ENCODE results near the gene EQTN. TPM values are rescaled to one million over a fixed set of nuclear protein-coding genes. Genes with fewer than 3 reads are reported as not detected.

The EQTN gene
- total and polyA plus RNA-seq, 9 donors: 0.23 to 2.3 (median 0.99) TPM; not detected in 1

- peaks cover 37% of the 10 kb centered on the region for H3K4me1 ChIP-seq (ENCODE audit: insufficient read depth)
- 12 to 24% (median 15%) methylated on average over 5 of the region's 5 CpGs for WGBS, 3 donors
- TF ChIP-seq EP300 (IDR thresholded peaks at IDR 0.05) (no peak), POLR2A (IDR thresholded peaks at IDR 0.05) (no peak)
- TF ChIP-seq, protein P1, sequence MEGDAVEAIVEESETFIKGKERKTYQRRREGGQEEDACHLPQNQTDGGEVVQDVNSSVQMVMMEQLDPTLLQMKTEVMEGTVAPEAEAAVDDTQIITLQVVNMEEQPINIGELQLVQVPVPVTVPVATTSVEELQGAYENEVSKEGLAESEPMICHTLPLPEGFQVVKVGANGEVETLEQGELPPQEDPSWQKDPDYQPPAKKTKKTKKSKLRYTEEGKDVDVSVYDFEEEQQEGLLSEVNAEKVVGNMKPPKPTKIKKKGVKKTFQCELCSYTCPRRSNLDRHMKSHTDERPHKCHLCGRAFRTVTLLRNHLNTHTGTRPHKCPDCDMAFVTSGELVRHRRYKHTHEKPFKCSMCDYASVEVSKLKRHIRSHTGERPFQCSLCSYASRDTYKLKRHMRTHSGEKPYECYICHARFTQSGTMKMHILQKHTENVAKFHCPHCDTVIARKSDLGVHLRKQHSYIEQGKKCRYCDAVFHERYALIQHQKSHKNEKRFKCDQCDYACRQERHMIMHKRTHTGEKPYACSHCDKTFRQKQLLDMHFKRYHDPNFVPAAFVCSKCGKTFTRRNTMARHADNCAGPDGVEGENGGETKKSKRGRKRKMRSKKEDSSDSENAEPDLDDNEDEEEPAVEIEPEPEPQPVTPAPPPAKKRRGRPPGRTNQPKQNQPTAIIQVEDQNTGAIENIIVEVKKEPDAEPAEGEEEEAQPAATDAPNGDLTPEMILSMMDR (IDR thresholded peaks at IDR 0.05): no peak
Measured at GRCh38 chr9:27340285-27340674, 43.3 kb upstream of the EQTN start.

GRCh38 chr9:27339661-27340284, 42.8 kb upstream of the EQTN start:
- DNase-seq: no peak
- Histone ChIP-seq H3K4me1 (ENCODE audit: insufficient read depth) (peaks cover 37% of the 10 kb centered on the region), H3K27me3 (no peaks in the 10 kb centered on the region), H3K4me3 (no peak overlapping the region), H3K9me3 (no peaks in the 10 kb centered on the region), H3K27ac (peak overlapping the region; percentile 57 to 72), H3K36me3 (no peaks in the 10 kb centered on the region)
- TF ChIP-seq POLR2A (IDR thresholded peaks at IDR 0.05) (no peak), EP300 (IDR thresholded peaks at IDR 0.05) (no peak)
- TF ChIP-seq, protein P1 (IDR thresholded peaks at IDR 0.05): no peak
- 4 to 13% (median 5%) methylated on average over 11 of the region's 11 CpGs for WGBS, 3 donors
- intact Hi-C loops (cut with DNase I): loop anchor here (2.0 to 5.0 kb wide), 4 partner anchors 97 to 198 kb away; partner anchors contain the start of gene MOB3B (in 3 of the 4)

More at GRCh38 chr9:27340285-27340674, 43.3 kb upstream of the EQTN start:
- H3K27me3 ChIP-seq: no peaks in the 10 kb centered on the region
- no peaks in the 10 kb centered on the region for H3K9me3 ChIP-seq
- H3K36me3 ChIP-seq: no peaks in the 10 kb centered on the region
- intact Hi-C loops (cut with DNase I): no loop called here
- peak overlapping the region; percentile 57 to 72 for H3K27ac ChIP-seq
- no peak overlapping the region for H3K4me3 ChIP-seq
- DNase-seq: no peak

DNA sequence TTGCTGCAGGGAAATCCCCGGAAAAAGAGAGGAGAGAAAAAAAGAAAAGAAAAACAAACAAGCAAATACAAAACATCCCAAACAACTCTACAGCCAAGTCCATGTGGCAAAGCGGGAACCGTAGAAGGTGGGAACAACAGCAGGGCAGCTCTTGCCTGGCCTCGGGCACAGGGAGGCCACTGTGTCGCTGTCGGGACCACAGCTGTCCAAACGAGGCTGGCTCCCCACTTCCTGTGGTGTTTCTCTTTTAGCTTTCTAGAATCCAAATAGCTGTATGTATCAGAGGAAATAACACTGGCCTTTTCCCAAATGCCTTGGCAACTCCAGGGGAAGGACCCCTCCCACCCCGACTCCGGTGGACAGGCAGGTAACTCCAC, 41.6 kb upstream of the EQTN start:
- no peaks in the 10 kb centered on the region for H3K9me3 ChIP-seq
- H3K36me3 ChIP-seq: no peaks in the 10 kb centered on the region
- H3K4me1 ChIP-seq (ENCODE audit: insufficient read depth): peaks cover 37% of the 10 kb centered on the region
- H3K4me3 ChIP-seq: no peak overlapping the region
- peak overlapping the region; percentile 57 to 72 for H3K27ac ChIP-seq
- DNase-seq: no peak
- intact Hi-C loops (cut with DNase I): loop anchor here (2.0 to 5.0 kb wide), 4 partner anchors 98 to 199 kb away; partner anchors contain the start of gene MOB3B (in 3 of the 4)
- H3K27me3 ChIP-seq: no peaks in the 10 kb centered on the region
- WGBS, 3 donors: 5 to 26% (median 6%) methylated on average over 9 of the region's 9 CpGs
- TF ChIP-seq, protein P1 (IDR thresholded peaks at IDR 0.05): no peak

GRCh38 chr9:27337833-27338526, 41.0 kb upstream of the EQTN start:
- Histone ChIP-seq H3K27ac (peak overlapping the region; percentile 57 to 72), H3K27me3 (no peaks in the 10 kb centered on the region), H3K4me3 (no peak overlapping the region), H3K36me3 (no peaks in the 10 kb centered on the region), H3K9me3 (no peaks in the 10 kb centered on the region), H3K4me1 (ENCODE audit: insufficient read depth) (peaks cover 37% of the 10 kb centered on the region)
- intact Hi-C loops (cut with DNase I): loop anchor here (2.0 to 5.0 kb wide), 4 partner anchors 99 to 199 kb away; partner anchors contain the start of gene MOB3B (in 3 of the 4)
- 21 to 36% (median 26%) methylated on average over 5 of the region's 5 CpGs for WGBS, 3 donors
- DNase-seq: no peak
- TF ChIP-seq, protein P1 (IDR thresholded peaks at IDR 0.05): no peak
- TF ChIP-seq POLR2A (IDR thresholded peaks at IDR 0.05): no peak
- TF ChIP-seq EP300 (IDR thresholded peaks at IDR 0.05): no peak

Data from ovary (tissue), 9 donors.